ENCODE data around the gene EPHA3. TPM values are rescaled to one million over a fixed set of nuclear protein-coding genes. Genes with fewer than 3 reads are reported as not detected.

The EPHA3 gene
- 10 to 100 TPM in 4 of 5 donors, 1 to 10 TPM in 1; 4.5 to 16.1 (median 13.7) TPM for polyA plus RNA-seq (ENCODE audit: insufficient read depth in 1 of 5, insufficient read length in 5 of 5, low replicate concordance in 1 of 5)
- long read RNA-seq, donor 1, partial matches to known transcripts: 0 of 1 reads
- long read RNA-seq, donor 1, other reads (novel, unspliced or antisense): 0 of 1 reads
- long read RNA-seq, donor 2, partial matches to known transcripts: 12 of 12 reads
- long read RNA-seq, donor 2, other reads (novel, unspliced or antisense): 0 of 12 reads
- long read RNA-seq, donor 3, full-length matches to known transcripts: 1 of 1 reads
- long read RNA-seq, donor 3, partial matches to known transcripts: 0 of 1 reads
- long read RNA-seq, donor 3, other reads (novel, unspliced or antisense): 0 of 1 reads
- long read RNA-seq, donor 4, partial matches to known transcripts: 8 of 8 reads
- long read RNA-seq, donor 4, other reads (novel, unspliced or antisense): 0 of 8 reads
- long read RNA-seq, donor 5: 0 reads
- long read RNA-seq, donor 6, full-length matches to known transcripts: 1 of 1 reads
- long read RNA-seq, donor 6, partial matches to known transcripts: 0 of 1 reads
- long read RNA-seq, donor 6, other reads (novel, unspliced or antisense): 0 of 1 reads
- long read RNA-seq, donor 7: 0 reads
- long read RNA-seq, donor 8, full-length matches to known transcripts: 1 of 1 reads
- long read RNA-seq, donor 8, partial matches to known transcripts: 0 of 1 reads
- long read RNA-seq, donor 8, other reads (novel, unspliced or antisense): 0 of 1 reads

- DNase-seq: peak; percentile 78 to 82
These were observed at the start of gene EPHA3 for GRCh38 chr3:89107461-89108290. EPHA3 (plus strand) TSS chr3:89107621; CDS start chr3:89107749, 128 bp downstream.

- no peak for DNase-seq
These were observed 49.0 kb upstream of the EPHA3 start for GRCh38 chr3:89058371-89058770.

GRCh38 chr3:89059211-89059925 is 48.1 kb upstream of the EPHA3 start:
- DNase-seq: peak in 1 of 2 donors; percentile 9

- DNase-seq: no peak
These were observed 46.2 kb upstream of the EPHA3 start for GRCh38 chr3:89061259-89061658.

GRCh38 chr3:89067736-89068135 is 39.7 kb upstream of the EPHA3 start:
- no peak for DNase-seq

GRCh38 chr3:89072642-89073041 is 34.8 kb upstream of the EPHA3 start:
- no peak for DNase-seq

GRCh38 chr3:89079944-89080343 is 27.5 kb upstream of the EPHA3 start:
- no peak for DNase-seq

- DNase-seq: no peak
These were observed 19.6 kb upstream of the EPHA3 start for GRCh38 chr3:89087851-89088250.

GRCh38 chr3:89098173-89098572 is 9.2 kb upstream of the EPHA3 start:
- no peak for DNase-seq

GRCh38 chr3:89098964-89099585 is 8.3 kb upstream of the EPHA3 start:
- DNase-seq: no peak

- DNase-seq: no peak
These were observed 6.2 kb upstream of the EPHA3 start for GRCh38 chr3:89101251-89101650.

- no peak for DNase-seq
These were observed 5.5 kb upstream of the EPHA3 start for GRCh38 chr3:89101921-89102320.

- DNase-seq: no peak
These were observed 2.9 kb upstream of the EPHA3 start for GRCh38 chr3:89104499-89104898.

- DNase-seq: no peak
These were observed 1.9 kb upstream of the EPHA3 start for GRCh38 chr3:89105503-89105902.

GRCh38 chr3:89108291-89108550 is 800 bp downstream of the EPHA3 start:
- DNase-seq: no peak

- DNase-seq: no peak
These were observed 5.9 kb downstream of the EPHA3 start for GRCh38 chr3:89113344-89113743.

GRCh38 chr3:89113893-89114840 is 6.7 kb downstream of the EPHA3 start:
- peak; percentile 81 to 82 for DNase-seq

- no peak for DNase-seq
These were observed 7.4 kb downstream of the EPHA3 start for GRCh38 chr3:89114841-89115223.

GRCh38 chr3:89116476-89116875 is 9.1 kb downstream of the EPHA3 start:
- no peak for DNase-seq

- DNase-seq: no peak
These were observed 30.6 kb downstream of the EPHA3 start for GRCh38 chr3:89138048-89138447.

All from right lung (tissue), 10 donors.